Gastroesophageal sphincter (tissue), 3 donors: ENCODE results near the gene AP2M1.
"Not testable (repeated sequence)": the region's sequence is repeated elsewhere in the genome, so short reads cannot be mapped to it uniquely, and the experiment has no call there.

Experiments used
- POLR2A ChIP-seq, 2 donors: fragments of 450-650 bp; IDR thresholded peaks; one replicate each; pipeline ENCODE4 v1.6.1; 2017; ENCODE audit warnings: antibody characterized with exemption in 2 of 2, mild to moderate bottlenecking in 2 of 2, moderate library complexity in 1 of 2
- TF ChIP-seq, protein P1 (sequence below), 4 experiments: fragments of 200-600 bp in 2 of 4; fragments of 450-650 bp in 2 of 4; sonication (generic) in 1 of 4; IDR thresholded peaks; one replicate each; pipeline ENCODE4 v1.5.1; 2017 to 2019; ENCODE audit warnings: antibody characterized with exemption in 4 of 4, mild to moderate bottlenecking in 2 of 4, moderate library complexity in 2 of 4

GRCh38 chr3:184149770-184150169, 24.9 kb upstream of the AP2M1 start:
- TF ChIP-seq POLR2A (IDR thresholded peaks at IDR 0.05): not testable (repeated sequence)
- TF ChIP-seq, protein P1, sequence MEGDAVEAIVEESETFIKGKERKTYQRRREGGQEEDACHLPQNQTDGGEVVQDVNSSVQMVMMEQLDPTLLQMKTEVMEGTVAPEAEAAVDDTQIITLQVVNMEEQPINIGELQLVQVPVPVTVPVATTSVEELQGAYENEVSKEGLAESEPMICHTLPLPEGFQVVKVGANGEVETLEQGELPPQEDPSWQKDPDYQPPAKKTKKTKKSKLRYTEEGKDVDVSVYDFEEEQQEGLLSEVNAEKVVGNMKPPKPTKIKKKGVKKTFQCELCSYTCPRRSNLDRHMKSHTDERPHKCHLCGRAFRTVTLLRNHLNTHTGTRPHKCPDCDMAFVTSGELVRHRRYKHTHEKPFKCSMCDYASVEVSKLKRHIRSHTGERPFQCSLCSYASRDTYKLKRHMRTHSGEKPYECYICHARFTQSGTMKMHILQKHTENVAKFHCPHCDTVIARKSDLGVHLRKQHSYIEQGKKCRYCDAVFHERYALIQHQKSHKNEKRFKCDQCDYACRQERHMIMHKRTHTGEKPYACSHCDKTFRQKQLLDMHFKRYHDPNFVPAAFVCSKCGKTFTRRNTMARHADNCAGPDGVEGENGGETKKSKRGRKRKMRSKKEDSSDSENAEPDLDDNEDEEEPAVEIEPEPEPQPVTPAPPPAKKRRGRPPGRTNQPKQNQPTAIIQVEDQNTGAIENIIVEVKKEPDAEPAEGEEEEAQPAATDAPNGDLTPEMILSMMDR (IDR thresholded peaks at IDR 0.05): not testable (repeated sequence)
